Measurements from ENCODE around the gene ID2.
A peak's percentile ranks its signal among the peaks of the same experiment; 100 is the strongest.

Gene ID2

GRCh38 chr2:8684878-8685696, 3.2 kb downstream of the ID2 start:
- H3K9ac ChIP-seq (ENCODE audit: low read depth, low read length, poor library complexity, severe bottlenecking), result peak overlapping the region; percentile 94

GRCh38 chr2:8685697-8686358, 4.0 kb downstream of the ID2 start:
- Histone ChIP-seq H3F3A (ENCODE audit: low read depth) (peaks cover 2% of the 10 kb centered on the region; the same call in 1 of the 2 replicates), H3K4me1 (ENCODE audit: insufficient read depth, low read length, poor library complexity, severe bottlenecking) (peaks cover 26% of the 10 kb centered on the region), H3K4me2 (ENCODE audit: low read depth, low read length, poor library complexity, severe bottlenecking) (peak overlapping the region; percentile 76), H2AFZ (ENCODE audit: low read length) (no peak overlapping the region), H4K20me1 (ENCODE audit: insufficient read depth, low read length, poor library complexity, severe bottlenecking) (peaks cover 28% of the 10 kb centered on the region), H3K27me3 (ENCODE audit: insufficient read depth, low read length, poor library complexity, severe bottlenecking) (no peaks in the 10 kb centered on the region), H3K9me3 (ENCODE audit: insufficient read depth, low read depth, low read length) (no peaks in the 10 kb centered on the region), H3K9me2 (replicated peaks; ENCODE audit: low read depth, low read length) (no peaks in the 10 kb centered on the region), H3K36me3 (ENCODE audit: insufficient read depth, low read length) (no peaks in the 10 kb centered on the region), H3K79me2 (ENCODE audit: insufficient read depth, low read length) (peaks cover 44% of the 10 kb centered on the region), H3K9ac (ENCODE audit: low read depth, low read length, poor library complexity, severe bottlenecking) (peak overlapping the region; percentile 68), H3K4me3 (ENCODE audit: low read length, poor library complexity, severe bottlenecking) (peak overlapping the region; percentile 68)
- TF ChIP-seq EZH2phosphoT487 (IDR thresholded peaks at IDR 0.05; ENCODE audit: borderline replicate concordance), result no peak
- peak; percentile 86 for TF ChIP-seq CTCF (conservative IDR thresholded peaks at IDR 0.05; ENCODE audit: low read length)

More at GRCh38 chr2:8684878-8685696, 3.2 kb downstream of the ID2 start:
- no peak overlapping the region for H2AFZ ChIP-seq (ENCODE audit: low read length)
- H3K4me1 ChIP-seq (ENCODE audit: insufficient read depth, low read length, poor library complexity, severe bottlenecking), result peaks cover 33% of the 10 kb centered on the region
- H3K36me3 ChIP-seq (ENCODE audit: insufficient read depth, low read length), result no peaks in the 10 kb centered on the region
- H3K27me3 ChIP-seq (ENCODE audit: insufficient read depth, low read length, poor library complexity, severe bottlenecking), result no peaks in the 10 kb centered on the region
- H3K9me2 ChIP-seq (replicated peaks; ENCODE audit: low read depth, low read length), result no peaks in the 10 kb centered on the region
- peaks cover 3% of the 10 kb centered on the region; the same call in 1 of the 2 replicates for H3F3A ChIP-seq (ENCODE audit: low read depth)
- peaks cover 28% of the 10 kb centered on the region for H4K20me1 ChIP-seq (ENCODE audit: insufficient read depth, low read length, poor library complexity, severe bottlenecking)
- H3K79me2 ChIP-seq (ENCODE audit: insufficient read depth, low read length), result peaks cover 44% of the 10 kb centered on the region
- TF ChIP-seq CTCF (conservative IDR thresholded peaks at IDR 0.05; ENCODE audit: low read length) (no peak), EZH2phosphoT487 (IDR thresholded peaks at IDR 0.05; ENCODE audit: borderline replicate concordance) (no peak)
- H3K9me3 ChIP-seq (ENCODE audit: insufficient read depth, low read depth, low read length), result no peaks in the 10 kb centered on the region
- peak overlapping the region; percentile 92 for H3K4me3 ChIP-seq (ENCODE audit: low read length, poor library complexity, severe bottlenecking)
- peak overlapping the region; percentile 76 for H3K4me2 ChIP-seq (ENCODE audit: low read depth, low read length, poor library complexity, severe bottlenecking)

GRCh38 chr2:8691859-8692437, 10.1 kb downstream of the ID2 start:
- Histone ChIP-seq H2AFZ (ENCODE audit: low read length) (no peak overlapping the region), H3K27me3 (ENCODE audit: insufficient read depth, low read length, poor library complexity, severe bottlenecking) (no peaks in the 10 kb centered on the region), H3K79me2 (ENCODE audit: insufficient read depth, low read length) (no peaks in the 10 kb centered on the region), H3K36me3 (ENCODE audit: insufficient read depth, low read length) (no peaks in the 10 kb centered on the region), H3F3A (ENCODE audit: low read depth) (no peaks in the 10 kb centered on the region), H4K20me1 (ENCODE audit: insufficient read depth, low read length, poor library complexity, severe bottlenecking) (no peaks in the 10 kb centered on the region), H3K4me3 (ENCODE audit: low read length, poor library complexity, severe bottlenecking) (no peak overlapping the region), H3K9me3 (ENCODE audit: insufficient read depth, low read depth, low read length) (no peaks in the 10 kb centered on the region), H3K9ac (ENCODE audit: low read depth, low read length, poor library complexity, severe bottlenecking) (no peak overlapping the region), H3K9me2 (replicated peaks; ENCODE audit: low read depth, low read length) (no peaks in the 10 kb centered on the region), H3K4me2 (ENCODE audit: low read depth, low read length, poor library complexity, severe bottlenecking) (no peak overlapping the region), H3K4me1 (ENCODE audit: insufficient read depth, low read length, poor library complexity, severe bottlenecking) (no peaks in the 10 kb centered on the region)
- TF ChIP-seq EZH2phosphoT487 (IDR thresholded peaks at IDR 0.05; ENCODE audit: borderline replicate concordance), result no peak
- no peak for TF ChIP-seq CTCF (conservative IDR thresholded peaks at IDR 0.05; ENCODE audit: low read length)

Data from Loucy (cell line).